Measurements from ENCODE around the gene CCDC57.

DNA sequence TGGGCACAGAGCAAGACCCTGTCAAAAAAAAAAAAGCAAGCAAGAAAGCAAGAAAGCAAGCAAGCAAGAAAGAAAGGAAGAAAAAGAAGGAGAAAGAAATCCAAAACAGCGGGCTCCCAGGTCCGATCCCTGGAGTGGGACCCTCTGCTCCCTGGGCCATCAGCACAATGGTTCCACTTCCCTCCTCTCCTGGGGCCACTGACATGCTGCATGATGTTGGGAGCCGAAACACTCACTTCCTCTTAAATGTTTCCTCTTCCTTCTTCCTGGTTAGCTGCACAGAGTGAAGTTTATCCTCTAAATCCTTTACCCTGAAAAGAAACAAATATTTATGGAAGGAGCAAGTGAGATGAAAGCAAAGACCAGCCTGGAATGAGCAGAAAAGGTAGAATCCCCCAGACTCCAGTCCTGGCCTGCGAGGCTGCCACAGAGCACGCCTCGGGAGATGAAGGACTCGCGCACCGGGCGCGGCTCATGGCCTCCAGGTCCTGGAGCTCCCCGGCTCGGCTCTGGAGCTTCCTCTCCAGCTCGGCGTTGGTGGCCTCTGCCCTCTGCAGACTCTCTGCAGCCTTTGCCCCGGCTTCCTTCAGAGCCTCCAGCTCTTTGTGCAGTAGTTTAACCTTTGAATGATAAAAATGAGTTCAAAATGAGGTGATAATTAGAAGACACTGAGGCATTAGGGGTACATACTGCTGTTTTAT lies 19.0 kb downstream of the CCDC57 start:
- TF ChIP-seq, protein P1, sequence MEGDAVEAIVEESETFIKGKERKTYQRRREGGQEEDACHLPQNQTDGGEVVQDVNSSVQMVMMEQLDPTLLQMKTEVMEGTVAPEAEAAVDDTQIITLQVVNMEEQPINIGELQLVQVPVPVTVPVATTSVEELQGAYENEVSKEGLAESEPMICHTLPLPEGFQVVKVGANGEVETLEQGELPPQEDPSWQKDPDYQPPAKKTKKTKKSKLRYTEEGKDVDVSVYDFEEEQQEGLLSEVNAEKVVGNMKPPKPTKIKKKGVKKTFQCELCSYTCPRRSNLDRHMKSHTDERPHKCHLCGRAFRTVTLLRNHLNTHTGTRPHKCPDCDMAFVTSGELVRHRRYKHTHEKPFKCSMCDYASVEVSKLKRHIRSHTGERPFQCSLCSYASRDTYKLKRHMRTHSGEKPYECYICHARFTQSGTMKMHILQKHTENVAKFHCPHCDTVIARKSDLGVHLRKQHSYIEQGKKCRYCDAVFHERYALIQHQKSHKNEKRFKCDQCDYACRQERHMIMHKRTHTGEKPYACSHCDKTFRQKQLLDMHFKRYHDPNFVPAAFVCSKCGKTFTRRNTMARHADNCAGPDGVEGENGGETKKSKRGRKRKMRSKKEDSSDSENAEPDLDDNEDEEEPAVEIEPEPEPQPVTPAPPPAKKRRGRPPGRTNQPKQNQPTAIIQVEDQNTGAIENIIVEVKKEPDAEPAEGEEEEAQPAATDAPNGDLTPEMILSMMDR (IDR thresholded peaks at IDR 0.05; ENCODE audit: poor library complexity), result no peak
- no peak for TF ChIP-seq EZH2 (IDR thresholded peaks at IDR 0.05; ENCODE audit: borderline replicate concordance)
- no peak for TF ChIP-seq EZH2phosphoT487 (IDR thresholded peaks at IDR 0.05; ENCODE audit: low read depth, severe bottlenecking, unreplicated experiment)

Data from hepatocyte (in vitro differentiated cells).